HG02798 (cell line): ENCODE measurements around the gene TRAF2.

Experiments used
- ATAC-seq: cut with Tn5 transposase; IDR thresholded peaks from one replicate; pipeline ENCODE4 v1.9.1; 2021; ENCODE audit warnings: mild to moderate bottlenecking; ENCODE audit not compliant: unreplicated experiment, poor library complexity

The TRAF2 gene

GRCh38 chr9:136907011-136907914 is 20.9 kb downstream of the TRAF2 start:
- ATAC-seq = no peak

DNA sequence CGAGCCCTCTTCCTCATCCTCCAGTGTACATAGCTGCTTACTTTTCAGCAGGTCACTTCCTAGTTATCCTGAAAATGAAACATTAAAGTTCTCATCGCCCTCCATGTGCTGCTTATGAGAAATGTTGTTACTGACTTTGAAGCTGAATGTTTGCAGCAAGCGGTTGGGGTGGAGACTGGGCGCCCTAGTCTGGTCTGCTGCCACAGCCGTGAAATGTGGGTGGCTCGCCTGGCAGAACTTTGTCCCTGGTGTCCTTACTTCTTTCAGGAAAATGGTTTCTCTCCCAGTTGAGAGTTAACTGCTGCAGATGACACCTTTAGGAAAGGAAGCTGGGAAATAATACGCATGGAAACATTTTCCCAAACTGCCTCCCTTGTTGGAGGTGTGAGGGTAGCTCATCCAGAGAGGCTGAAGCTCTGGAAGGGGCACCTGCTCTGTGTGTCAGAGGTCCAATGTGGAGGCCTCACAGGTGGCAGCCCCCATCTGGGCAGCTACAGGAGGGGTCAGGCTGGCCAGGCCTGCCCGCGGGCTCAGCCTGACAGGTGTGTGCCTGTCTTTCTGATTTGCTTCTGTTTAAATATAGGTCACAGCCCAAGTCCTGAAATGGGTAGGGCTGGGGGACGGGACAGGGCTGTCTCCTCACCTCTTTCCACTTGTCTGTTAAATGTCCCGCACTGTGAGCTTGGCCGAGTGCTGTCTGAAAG is 24.0 kb downstream of the TRAF2 start:
- ATAC-seq = no peak

- no peak for ATAC-seq
Observed at GRCh38 chr9:136910901-136911245, 24.6 kb downstream of the TRAF2 start.

GRCh38 chr9:136913701-136914438 is 27.6 kb downstream of the TRAF2 start:
- no peak for ATAC-seq

GRCh38 chr9:136915632-136916329 is 29.5 kb downstream of the TRAF2 start:
- no peak for ATAC-seq

DNA sequence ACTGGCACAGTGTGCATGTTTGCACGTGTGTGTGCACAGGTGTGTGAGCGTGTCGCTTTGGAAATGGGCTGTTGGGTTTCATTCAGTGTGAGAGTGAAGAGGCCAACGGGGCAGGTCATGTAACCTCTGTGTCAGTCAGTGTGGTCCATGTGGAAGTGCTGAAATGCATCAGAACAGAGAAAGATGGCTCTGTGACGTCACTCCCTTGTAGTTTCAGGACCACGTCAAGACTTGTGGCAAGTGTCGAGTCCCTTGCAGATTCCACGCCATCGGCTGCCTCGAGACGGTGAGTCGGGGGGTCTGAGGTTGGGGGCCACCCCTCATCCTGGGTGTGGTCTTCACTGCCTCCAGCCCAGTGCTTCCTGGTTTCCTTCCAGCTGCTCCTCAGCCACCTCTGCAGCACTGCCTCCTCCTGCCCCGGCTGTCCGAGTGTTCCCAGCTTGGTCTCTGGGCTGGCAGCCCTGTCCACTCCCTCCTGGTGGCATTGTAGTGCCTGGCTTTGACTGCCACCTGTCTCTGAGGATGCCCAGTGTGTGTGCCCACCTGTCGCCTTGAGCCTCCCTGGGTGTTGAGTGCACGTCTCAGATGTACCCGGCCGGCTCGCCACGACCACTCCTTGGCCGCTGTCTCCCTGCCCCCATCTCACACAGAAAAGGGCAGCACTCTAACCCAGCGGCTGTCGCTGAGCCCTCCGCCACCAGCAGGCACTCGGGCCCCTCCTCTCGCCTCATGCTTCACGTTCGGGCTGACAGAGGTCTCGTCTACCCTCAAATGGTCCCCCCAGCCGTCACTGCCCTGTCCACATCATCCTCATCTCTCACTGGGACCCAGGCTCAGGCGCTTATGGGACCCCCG is 30.2 kb downstream of the TRAF2 start:
- ATAC-seq = no peak

- ATAC-seq = no peak
Observed at GRCh38 chr9:136917902-136918301, 31.6 kb downstream of the TRAF2 start.

GRCh38 chr9:136920069-136920468 is 33.8 kb downstream of the TRAF2 start:
- ATAC-seq = no peak

DNA sequence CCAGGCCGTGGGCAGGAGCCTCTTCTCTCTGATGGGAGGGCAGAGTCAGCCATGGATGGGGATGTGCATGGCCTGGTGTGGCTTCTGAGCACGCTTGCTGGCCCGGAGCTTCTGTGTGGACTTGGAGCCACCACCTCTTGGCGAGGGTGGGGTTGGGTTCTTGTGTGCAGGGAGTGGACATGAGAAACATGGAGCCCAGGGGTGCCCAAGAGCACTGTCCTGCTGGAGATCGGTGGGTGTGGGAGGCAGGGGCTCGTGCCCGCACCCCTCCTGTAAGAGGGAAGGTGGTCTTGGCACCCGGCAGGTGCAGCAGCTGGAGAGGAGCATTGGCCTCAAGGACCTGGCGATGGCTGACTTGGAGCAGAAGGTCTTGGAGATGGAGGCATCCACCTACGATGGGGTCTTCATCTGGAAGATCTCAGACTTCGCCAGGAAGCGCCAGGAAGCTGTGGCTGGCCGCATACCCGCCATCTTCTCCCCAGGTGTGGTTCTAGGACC is 34.5 kb downstream of the TRAF2 start:
- no peak for ATAC-seq

DNA sequence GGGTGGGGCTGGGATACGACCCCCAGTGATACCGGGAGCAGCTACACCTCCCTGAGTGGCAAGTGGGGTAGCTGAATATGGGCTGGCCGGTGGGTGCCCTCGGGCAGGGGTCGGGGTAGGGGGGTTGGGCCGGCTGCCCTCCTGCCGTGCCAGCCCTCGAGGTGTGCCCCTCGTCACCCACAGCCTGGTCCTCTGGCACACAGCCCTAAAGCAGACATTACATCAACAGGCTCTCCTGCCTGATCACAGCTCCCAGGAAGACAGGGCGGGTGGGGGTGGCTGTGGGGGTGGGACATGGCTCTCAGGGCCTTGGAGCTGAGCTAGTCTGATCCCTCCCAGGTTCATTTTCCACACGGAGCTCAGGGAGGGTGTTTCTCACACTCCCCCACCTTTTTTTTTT is 35.0 kb downstream of the TRAF2 start:
- no peak for ATAC-seq

GRCh38 chr9:136921718-136922117 is 35.4 kb downstream of the TRAF2 start:
- no peak for ATAC-seq

DNA sequence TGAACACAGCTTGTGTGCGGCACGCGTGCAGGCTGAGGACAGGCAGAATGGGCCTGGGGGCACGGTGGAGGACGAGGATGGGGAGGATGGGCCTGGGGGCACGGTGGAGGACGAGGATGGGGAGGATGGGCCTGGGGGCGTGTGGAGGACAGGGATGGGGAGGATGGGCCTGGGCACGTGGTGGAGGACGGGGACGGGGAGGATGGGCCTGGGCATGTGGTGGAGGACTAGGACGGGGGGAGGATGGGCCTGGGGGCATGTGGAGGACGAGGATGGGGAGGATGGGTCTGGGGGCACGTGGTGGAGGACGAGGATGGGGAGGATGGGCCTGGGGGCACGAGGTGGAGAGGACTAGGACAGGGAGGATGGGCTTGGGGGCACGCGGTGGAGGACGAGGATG is 36.2 kb downstream of the TRAF2 start:
- no peak for ATAC-seq

GRCh38 chr9:136923881-136924280 is 37.6 kb downstream of the TRAF2 start:
- ATAC-seq = no peak

DNA sequence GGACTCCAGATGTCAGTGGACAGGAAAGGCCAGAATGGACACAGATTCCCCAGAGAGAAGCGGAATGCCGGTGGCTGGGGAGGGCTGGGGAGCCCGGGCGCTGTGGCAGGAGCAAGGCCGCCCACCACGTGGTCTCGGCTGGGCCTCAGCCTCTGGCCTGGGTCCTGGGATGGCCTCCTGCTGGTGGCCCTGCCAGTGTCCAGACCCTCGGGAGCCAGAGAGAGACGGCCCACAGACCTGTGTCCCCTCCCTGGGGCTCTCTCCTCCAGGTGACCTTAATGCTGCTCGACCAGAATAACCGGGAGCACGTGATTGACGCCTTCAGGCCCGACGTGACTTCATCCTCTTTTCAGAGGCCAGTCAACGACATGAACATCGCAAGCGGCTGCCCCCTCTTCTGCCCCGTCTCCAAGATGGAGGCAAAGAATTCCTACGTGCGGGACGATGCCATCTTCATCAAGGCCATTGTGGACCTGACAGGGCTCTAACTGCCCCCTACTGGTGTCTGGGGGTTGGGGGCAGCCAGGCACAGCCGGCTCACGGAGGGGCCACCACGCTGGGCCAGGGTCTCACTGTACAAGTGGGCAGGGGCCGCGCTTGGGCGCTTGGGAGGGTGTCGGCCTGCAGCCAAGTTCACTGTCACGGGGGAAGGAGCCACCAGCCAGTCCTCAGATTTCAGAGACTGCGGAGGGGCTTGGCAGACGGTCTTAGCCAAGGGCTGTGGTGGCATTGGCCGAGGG is 39.3 kb downstream of the TRAF2 start:
- no peak for ATAC-seq

DNA sequence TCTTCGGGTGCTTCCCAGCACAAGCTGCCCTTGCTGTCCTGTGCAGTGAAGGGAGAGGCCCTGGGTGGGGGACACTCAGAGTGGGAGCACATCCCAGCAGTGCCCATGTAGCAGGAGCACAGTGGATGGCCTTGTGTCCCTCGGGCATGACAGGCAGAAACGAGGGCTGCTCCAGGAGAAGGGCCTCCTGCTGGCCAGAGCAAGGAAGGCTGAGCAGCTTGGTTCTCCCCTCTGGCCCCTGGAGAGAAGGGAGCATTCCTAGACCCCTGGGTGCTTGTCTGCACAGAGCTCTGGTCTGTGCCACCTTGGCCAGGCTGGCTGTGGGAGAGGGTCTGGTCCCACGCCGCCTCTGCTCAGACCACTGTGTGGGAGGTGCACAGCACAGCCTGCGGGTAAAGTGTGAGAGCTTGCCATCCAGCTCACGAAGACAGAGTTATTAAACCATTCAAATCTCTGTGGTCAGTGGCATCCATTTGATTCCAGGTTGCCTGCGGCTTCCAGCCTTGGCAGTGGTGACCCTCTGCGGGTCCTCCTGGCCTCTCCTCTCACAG is 39.9 kb downstream of the TRAF2 start:
- no peak for ATAC-seq

DNA sequence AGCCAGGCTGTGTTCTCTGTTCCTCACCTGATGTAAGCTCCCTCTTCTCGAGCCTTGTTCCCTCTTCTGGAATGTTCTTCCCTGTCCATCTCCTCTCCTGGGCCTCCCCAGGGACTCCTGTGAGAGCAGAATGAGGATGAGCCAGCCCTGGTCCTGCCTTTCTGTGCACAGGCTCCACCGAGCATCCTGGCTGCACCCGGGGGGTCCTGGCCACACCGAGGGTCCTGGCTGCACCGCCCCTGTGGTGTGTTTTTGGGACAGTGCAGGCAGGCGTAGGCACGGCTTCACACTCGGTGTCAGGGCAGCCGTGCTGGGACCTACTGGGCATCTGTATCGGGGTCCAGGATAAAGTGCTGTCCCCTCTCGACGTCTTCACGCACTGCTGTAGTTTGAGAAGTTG is 40.4 kb downstream of the TRAF2 start:
- ATAC-seq = no peak

DNA sequence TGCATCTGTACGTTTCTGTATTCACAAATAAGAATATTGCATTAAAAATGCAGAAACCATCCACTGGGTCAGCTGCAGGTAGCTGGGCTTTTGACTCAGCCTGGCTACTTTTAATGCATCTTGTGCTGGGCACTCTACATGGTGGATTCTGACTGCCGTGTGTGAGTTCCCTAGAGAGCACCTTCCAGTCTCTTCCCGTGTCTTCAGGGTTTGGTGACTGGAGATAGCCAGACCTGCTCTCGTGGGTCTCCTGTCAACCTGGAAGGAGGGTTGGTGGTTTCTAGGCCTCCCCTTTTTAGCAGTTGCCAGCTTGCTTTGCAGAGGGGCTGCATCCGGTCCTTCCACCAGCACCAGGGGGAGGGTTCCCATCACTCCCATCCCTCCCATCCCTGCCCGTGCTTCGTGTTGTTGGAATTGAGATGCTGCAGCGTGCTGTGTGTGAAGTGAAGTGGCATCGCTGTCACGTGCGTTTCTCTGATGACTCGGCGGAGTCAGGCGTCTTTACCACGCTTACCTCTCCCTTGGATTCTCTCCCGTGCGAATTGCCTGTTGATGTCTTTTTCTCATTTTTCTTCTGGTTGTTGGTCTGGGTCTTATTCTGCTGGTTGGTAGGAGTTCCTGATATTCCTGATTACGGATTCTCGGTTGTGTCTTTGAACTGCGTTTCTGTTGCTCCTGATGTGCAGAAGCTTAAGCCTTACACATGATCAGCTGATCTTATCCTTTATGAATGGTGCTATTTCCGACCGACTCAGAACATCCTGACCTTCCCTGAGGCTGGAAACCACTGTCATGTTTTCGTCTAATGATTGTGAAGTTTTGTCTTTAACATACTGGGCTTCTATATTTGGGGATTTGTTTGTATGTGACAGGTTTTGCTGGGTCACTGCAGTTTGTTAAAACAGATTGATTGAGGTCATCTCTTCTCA is 41.3 kb downstream of the TRAF2 start:
- no peak for ATAC-seq
